Calu3 (cell line): ENCODE data around the gene CHRM5. TPM values are rescaled to one million over a fixed set of nuclear protein-coding genes. Genes with fewer than 3 reads are reported as not detected.
A peak's percentile ranks its signal among the peaks of the same experiment; 100 is the strongest.

Experiments
- BruUV-seq: library from RNA; stranded (reverse); fragments of 400-500 nt; replicated peaks from 2 replicates; lab custom pipeline; 2021; lab: Mats Ljungman, UMichigan
- CTCF ChIA-PET: fragments of 300-600 bp; sonication (Branson Sonifier 250); formaldehyde crosslinking; loops from one replicate; lab custom pipeline; 2022; ENCODE audit warnings: antibody characterized with exemption; lab: Charles Lee
- DNase-seq: peaks from one replicate; pipeline ENCODE4 v3.0.0; 2022
- H3K27ac Mint-ChIP-seq: one replicate; pipeline ENCODE4 v1.8.0; 2022; ENCODE audit warnings: mixed read lengths; ENCODE audit not compliant: unreplicated experiment
- H3K27me3 Mint-ChIP-seq: one replicate; pipeline ENCODE4 v1.8.0; 2022; ENCODE audit warnings: mixed read lengths; ENCODE audit not compliant: unreplicated experiment
- H3K36me3 Mint-ChIP-seq: one replicate; pipeline ENCODE4 v1.8.0; 2022; ENCODE audit warnings: mild to moderate bottlenecking, moderate library complexity, mixed read lengths; ENCODE audit not compliant: insufficient read depth, unreplicated experiment
- H3K4me1 Mint-ChIP-seq: one replicate; pipeline ENCODE4 v1.8.0; 2022; ENCODE audit warnings: mild to moderate bottlenecking, low read depth, mixed read lengths; ENCODE audit not compliant: unreplicated experiment
- H3K4me3 Mint-ChIP-seq: one replicate; pipeline ENCODE4 v1.8.0; 2022; ENCODE audit warnings: mild to moderate bottlenecking, low read depth, moderate library complexity, mixed read lengths; ENCODE audit not compliant: unreplicated experiment
- H3K9me3 Mint-ChIP-seq: one replicate; pipeline ENCODE4 v1.8.0; 2022; ENCODE audit warnings: low read depth, mixed read lengths; ENCODE audit not compliant: unreplicated experiment
- CTCF ChIP-seq: fragments of 200-600 bp; IDR thresholded peaks from one replicate; pipeline ENCODE4 v1.8.0; 2022; ENCODE audit warnings: antibody characterized with exemption; ENCODE audit not compliant: unreplicated experiment
- intact Hi-C: fragments of 100-400 bp; cut with micrococcal nuclease; formaldehyde crosslinking; loops from one replicate; pipeline ENCODE4 v1.10.0; 2022; ENCODE audit not compliant: unreplicated experiment
- total RNA-seq: library from RNA; stranded (reverse); gene quantifications from 2 replicates; pipeline ENCODE4 v1.2.3, GENCODE V29; 2022

CHRM5 gene
- total RNA-seq, 1 experiment from 2014 or later = not detected

- no peaks in the 10 kb centered on the region for H3K27me3 Mint-ChIP-seq
- DNase-seq = no peak
- H3K36me3 Mint-ChIP-seq = peaks cover 7% of the 10 kb centered on the region
- H3K27ac Mint-ChIP-seq = no peak overlapping the region
- CTCF ChIA-PET = no interaction called here
- no peaks in the 10 kb centered on the region for H3K9me3 Mint-ChIP-seq
- TF ChIP-seq CTCF = no peak
- peaks cover 7% of the 10 kb centered on the region for H3K4me1 Mint-ChIP-seq
- H3K4me3 Mint-ChIP-seq = peak overlapping the region; percentile 66
- intact Hi-C loops = no loop called here
- BruUV-seq = no TSS peak
These were observed 71.5 kb downstream of the CHRM5 start for GRCh38 chr15:34039790-34040113.

DNA sequence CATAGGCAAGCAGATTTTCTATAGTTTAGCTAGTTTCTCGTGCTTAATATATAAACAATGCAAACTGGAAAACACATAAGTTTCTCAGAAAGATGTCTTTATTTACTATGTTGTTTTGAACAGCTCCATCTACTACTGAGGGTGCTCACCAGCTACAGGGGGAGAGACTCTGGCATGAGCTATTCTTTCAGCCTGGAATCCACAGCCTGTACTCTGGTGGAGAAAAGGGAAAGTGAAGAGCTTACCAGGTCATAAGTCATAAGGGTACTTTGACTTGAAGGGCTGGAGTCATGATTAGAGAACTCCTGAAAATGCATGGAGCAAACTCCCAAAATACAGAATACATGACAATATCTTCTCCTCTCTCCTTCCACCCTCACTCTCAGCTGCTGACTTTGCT, 75.1 kb downstream of the CHRM5 start:
- no TSS peak for BruUV-seq

DNA sequence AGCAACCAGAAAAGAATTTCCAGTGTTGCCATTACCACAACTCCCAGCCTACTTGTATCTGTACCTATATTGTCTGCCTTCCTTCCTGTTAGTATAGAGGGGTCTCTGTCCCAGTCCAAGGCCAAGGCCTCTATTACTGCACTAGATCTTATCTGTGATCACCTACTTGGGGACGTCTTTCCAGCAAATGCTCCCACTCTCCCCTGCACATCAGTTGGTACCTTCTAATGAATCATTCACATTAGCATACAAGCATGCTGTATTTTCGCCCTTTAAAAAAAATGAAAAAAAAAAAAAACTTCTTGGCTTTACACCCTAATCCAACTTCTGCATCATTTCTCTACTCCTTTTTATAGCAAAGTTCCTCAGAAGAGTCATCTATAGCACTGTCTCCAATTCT, 75.5 kb downstream of the CHRM5 start:
- H3K27ac Mint-ChIP-seq = no peak overlapping the region
- H3K9me3 Mint-ChIP-seq = no peaks in the 10 kb centered on the region
- no peaks in the 10 kb centered on the region for H3K36me3 Mint-ChIP-seq
- no peaks in the 10 kb centered on the region for H3K27me3 Mint-ChIP-seq
- H3K4me3 Mint-ChIP-seq = no peak overlapping the region
- CTCF ChIA-PET = no interaction called here
- H3K4me1 Mint-ChIP-seq = peaks cover 7% of the 10 kb centered on the region
- intact Hi-C loops = no loop called here
- DNase-seq = no peak
- TF ChIP-seq CTCF = no peak
- BruUV-seq = no TSS peak

More for the DNA sequence above, 75.1 kb downstream of the CHRM5 start:
- no peaks in the 10 kb centered on the region for H3K27me3 Mint-ChIP-seq
- no peak overlapping the region for H3K27ac Mint-ChIP-seq
- H3K4me3 Mint-ChIP-seq = no peak overlapping the region
- TF ChIP-seq CTCF = no peak
- CTCF ChIA-PET = no interaction called here
- H3K9me3 Mint-ChIP-seq = no peaks in the 10 kb centered on the region
- no peak for DNase-seq
- H3K4me1 Mint-ChIP-seq = peaks cover 7% of the 10 kb centered on the region
- intact Hi-C loops = no loop called here
- peaks cover 1% of the 10 kb centered on the region for H3K36me3 Mint-ChIP-seq

DNA sequence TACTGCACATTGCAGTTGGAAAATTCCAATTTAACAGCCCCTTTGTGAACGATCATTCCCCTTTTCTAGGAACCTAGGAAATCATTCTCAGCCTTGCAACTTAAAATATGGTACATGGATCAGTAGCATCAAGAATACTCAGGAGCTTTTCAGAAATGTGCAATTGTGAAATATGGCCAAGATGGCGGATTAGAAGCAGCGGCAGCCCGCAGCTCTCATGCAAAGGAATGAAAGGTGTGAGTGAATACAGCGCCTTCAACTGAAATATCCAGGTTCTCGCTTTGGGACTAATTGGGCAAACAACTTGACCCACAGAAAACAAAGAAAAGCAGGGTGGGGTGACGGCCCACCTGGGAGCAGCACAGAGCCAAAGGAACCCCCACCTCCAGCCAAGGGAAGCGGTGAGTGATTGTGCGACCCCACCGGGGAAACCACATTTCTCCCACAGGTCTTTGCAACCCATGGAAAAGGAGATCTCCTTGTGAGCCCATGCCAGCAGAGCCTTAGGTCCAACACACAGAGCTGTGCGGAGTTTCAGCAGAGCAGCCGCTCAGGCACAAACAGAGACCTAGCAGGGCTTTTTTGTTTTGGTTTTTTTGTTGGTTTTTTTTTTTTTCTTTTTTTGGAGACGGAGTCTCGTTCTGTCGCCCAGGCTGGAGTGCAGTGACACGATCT, 78.3 kb downstream of the CHRM5 start:
- no peaks in the 10 kb centered on the region for H3K4me1 Mint-ChIP-seq
- H3K9me3 Mint-ChIP-seq = peaks cover 6% of the 10 kb centered on the region
- no peak overlapping the region for H3K27ac Mint-ChIP-seq
- H3K4me3 Mint-ChIP-seq = no peak overlapping the region
- DNase-seq = no peak
- BruUV-seq = no TSS peak
- no peaks in the 10 kb centered on the region for H3K36me3 Mint-ChIP-seq
- intact Hi-C loops = no loop called here
- CTCF ChIA-PET = no interaction called here
- TF ChIP-seq CTCF = no peak
- peaks cover 10% of the 10 kb centered on the region for H3K27me3 Mint-ChIP-seq
